SK-MEL-5 (cell line): ENCODE data around the gene KIZ. TPM values are rescaled to one million over a fixed set of nuclear protein-coding genes. Genes with fewer than 3 reads are reported as not detected.

Source experiments
- DNase-seq: peaks from one replicate; pipeline ENCODE4 v3.0.0-alpha.2; 2016; ENCODE audit warnings: low read depth, low spot score
- in situ Hi-C: cut with HindIII; loops from 2 replicates; pipeline ENCODE4 v1.10.0; 2016; ENCODE audit warnings: low sequenced_read_pairs, high pct_unique_total_duplicates, low pct_unique_long_range_greater_than_20kb
- total RNA-seq: library from RNA; depleted of rRNA; stranded (reverse); fragments of >200 nt; shearing (Covaris generic); gene quantifications from 2 replicates; pipeline ENCODE4 v1.2.3, GENCODE V29; 2014

The KIZ gene
- total RNA-seq, 1 experiment from 2014 or later, result 18.9 TPM

DNA sequence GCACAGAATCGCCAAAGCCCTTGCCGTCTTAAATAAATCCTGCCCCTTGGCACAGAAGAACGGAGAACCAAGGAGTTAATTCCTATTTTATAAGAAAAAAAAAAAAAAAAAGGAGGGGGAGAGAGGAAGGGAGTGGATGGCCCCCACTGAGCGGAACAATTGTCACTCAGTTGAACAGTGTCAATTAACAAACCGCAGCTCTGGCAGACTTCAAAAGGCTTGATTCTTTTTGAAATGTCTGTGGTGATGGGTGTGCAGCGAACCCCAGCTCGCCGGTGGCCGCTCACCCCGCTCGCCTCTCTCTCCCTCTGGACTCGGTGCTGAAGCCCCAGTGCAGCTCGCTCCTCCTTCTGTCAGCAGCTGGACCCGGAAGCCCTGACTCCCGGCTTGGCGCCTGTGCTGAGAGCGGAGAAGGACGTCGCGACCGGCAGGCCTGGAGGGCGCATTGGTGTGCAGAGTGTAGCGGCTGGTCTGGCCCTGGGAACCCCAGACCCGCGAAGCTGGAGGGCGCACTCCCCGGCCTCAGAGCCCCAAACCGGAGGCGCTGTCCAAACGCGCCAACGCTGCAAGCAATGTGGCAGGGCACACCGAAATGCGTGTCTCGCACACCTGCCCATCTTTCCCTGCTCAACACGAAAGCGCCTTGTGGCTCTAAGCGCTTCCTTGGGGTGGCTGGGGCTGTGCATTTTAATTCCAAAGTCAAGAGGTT lies 23.1 kb upstream of the KIZ start:
- DNase-seq, result no peak
- in situ Hi-C loops, result no loop called here

DNA sequence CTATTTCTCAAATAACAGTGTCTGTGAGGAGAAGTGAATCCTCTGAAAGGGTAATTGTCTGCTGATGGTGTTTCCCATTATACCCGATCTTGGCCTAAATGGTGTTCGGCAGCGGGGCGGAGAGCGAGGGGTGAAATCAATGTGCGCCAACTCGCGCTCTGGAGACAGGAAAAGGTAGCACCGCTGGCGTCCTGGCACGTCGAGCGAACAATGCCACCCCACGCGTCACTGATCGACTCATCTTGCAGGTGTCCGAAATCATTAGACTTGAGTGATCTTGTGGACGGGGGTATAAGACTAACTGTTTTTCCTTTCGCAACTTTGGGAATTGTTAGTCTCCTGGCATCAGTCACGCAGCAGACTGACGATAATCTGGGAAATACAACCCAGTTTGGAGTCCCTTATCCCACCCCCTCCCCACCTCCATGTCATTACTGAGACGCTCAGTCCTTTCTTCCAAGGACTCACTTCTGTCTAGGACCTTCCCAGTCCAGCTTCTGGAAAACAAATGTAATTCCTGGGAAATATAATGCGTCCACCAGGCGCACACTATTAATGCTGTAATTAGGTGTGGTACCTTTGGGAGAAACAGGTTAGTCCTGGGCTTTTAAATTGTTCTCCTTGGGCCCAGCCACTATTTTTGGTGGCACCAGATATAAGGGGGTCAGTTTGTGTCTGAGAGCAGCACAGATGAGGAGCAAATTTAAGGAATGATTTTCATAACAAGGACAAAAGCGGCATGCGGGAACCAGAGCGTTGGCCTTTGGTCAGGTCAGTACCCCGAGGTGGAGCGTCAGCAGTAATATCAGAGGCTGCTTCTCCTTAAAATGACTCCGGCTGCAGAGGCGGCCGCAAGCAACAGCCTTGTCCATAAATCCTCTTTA lies 22.1 kb upstream of the KIZ start:
- DNase-seq, result no peak
- in situ Hi-C loops, result no loop called here

- in situ Hi-C loops, result no loop called here
- no peak for DNase-seq
These were observed 21.5 kb upstream of the KIZ start for GRCh38 chr20:21104466-21104761.

- no peak for DNase-seq
- in situ Hi-C loops, result no loop called here
These were observed 21.0 kb upstream of the KIZ start for GRCh38 chr20:21104921-21105320.

DNA sequence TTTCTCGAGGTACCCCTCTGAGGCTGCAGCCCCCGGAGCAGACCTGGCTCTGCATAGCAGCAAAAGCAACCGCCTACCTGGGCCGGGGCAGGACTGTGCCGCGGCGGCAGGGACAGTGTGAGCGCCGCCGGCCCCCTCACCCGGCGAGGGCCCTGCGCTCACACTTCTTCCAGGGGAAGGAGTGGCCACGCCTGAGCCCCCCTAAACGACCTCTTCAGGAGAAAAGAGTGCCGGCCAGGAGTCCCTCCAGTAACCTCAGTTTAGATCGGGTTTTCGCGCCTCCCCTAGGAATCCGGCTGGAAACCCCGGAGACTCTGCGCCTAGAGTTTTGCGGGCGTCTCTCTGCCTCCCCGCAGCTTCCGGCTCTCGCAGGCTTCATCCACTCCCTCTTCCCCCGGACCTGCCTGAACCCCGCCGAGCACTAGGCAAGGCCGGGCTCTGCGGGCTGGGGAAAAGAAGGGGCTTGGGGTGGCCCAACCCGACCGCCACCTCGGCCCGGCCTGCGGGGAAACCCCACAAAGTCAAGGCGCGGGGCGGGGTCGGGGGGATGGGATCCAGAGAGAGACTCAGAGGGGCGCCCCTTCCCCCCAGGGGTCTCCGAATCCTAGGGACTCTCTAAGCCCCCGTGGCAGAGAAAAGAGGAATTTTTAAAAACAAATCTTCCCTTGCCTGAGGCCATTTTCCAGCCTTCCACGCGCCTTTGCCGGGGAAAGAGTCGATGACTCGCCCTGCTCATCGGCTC lies 20.3 kb upstream of the KIZ start:
- in situ Hi-C loops, result no loop called here
- no peak for DNase-seq

DNA sequence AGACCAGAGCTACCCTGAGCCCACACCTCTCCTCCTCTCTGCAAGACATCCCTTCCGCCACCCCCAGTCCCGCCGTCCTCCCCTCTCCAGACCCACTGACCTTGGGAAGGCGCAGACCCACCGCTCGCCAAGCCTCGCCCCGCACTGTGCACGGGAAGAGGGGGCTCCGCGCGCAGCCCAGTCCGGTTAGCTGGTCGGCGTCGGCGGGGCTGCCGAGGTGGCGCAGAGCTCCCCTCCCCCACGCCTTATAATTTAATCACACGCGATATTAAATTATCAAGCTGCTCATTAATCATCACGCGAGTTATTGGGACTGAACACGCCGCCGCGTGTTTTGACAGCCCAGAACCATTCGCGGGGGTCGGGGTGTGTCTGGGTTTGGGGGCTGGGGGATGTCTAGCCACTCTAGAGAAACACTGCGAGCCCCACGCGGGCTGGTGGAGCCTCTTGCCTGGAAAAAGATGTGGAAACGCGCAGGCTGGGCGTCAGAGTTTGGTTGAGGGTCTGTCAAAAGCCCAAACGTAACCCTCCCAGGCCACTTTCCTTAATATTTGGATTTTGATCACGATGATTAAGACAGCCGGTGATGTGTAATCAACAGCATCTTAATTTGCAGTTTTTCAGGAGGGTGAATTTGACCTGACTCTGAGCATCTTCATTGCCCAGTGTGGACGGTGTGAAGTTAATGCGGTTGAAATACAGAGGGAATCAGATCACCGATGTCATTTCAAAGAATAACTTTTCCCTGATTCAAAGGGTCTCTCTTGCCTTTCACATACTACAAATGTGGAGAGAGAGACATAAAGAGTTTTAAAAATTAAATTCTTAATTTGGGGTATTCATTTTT lies 19.5 kb upstream of the KIZ start, which contains the start of gene LINC00237:
Gene LINC00237 (minus strand): TSS at position 188 of the 847 bp plus-strand sequence.
- DNase-seq, result no peak
- in situ Hi-C loops, result no loop called here

DNA sequence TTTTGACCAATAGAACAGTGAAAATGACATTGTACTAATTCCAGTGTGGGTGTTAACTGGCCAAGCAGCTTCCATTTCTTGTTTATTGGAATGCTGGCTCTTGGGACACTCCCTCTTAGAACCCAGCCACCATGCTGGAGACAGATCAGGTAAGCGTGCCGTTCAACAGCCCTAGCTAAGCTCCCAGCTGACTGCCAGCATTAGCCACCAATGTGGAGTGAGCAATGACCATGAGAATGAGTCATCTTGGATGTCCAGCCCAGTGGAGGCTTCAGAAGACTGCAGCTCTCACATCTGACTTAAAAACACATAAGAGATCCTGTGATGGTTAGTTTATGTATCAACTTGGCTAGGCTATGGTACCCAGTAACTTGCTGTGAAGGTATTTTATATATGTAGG lies 16.7 kb upstream of the KIZ start:
- DNase-seq, result no peak
- in situ Hi-C loops, result no loop called here

DNA sequence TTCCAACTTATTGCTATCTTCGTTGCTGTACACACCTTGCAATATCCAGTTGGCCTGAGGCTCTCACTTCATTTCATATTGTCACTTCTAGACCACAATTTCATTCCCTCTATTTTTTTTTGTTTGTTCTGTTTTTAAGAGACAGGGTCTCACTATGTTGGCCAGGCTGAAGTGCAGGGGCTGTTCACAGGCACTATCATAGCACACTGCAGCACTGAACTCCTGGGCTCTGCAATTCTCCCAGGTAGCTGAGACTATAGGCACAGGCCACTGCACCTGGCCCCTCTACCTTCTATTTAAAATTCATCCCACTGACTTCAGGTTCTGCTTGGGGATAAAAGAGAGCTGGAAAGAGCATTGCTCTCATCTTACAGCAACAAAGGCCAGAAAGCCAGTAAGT lies 15.1 kb upstream of the KIZ start:
- no peak for DNase-seq
- in situ Hi-C loops, result no loop called here

GRCh38 chr20:21111416-21111815 lies 14.5 kb upstream of the KIZ start:
- DNase-seq, result no peak
- in situ Hi-C loops, result no loop called here

GRCh38 chr20:21113697-21114096 lies 12.2 kb upstream of the KIZ start:
- DNase-seq, result no peak
- in situ Hi-C loops, result no loop called here

DNA sequence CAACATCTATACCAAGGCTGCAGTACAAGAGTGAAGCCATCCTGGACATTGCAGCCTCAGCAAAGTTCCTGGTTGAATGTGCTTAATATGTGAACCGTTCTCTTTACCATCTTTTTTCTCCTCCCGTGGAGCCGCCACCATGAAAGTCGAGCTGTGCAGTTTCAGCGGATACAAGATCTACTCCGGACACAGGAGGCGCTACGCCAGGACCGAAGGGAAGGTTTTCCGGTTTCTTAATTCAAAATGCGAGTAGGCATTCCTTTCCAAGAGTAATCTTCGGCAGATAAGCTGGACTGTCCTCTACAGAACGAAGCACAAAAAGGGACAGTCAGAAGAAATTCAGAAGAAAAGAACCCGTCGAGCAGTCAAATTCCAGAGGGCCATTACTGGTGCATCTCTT lies 11.3 kb upstream of the KIZ start:
- in situ Hi-C loops, result no loop called here
- no peak for DNase-seq

DNA sequence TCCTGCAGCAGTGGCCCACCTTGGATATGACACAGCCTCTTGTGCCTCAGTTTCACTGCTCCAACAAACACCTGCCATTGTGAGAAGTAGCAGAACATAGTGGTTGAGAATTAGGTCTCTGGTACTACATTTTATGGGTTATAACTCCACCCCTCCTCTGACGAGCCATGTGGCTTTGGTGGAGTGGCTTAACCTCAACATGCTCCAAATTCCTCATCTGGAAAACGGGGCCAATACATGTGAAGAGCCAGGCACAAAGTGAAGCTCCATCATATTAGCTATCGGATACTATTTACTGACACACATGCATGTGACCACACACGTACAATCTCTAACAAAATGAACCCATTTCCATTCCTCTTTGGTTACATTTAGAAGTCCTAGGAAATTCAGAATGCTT lies 8.4 kb upstream of the KIZ start:
- no peak for DNase-seq
- in situ Hi-C loops, result no loop called here

DNA sequence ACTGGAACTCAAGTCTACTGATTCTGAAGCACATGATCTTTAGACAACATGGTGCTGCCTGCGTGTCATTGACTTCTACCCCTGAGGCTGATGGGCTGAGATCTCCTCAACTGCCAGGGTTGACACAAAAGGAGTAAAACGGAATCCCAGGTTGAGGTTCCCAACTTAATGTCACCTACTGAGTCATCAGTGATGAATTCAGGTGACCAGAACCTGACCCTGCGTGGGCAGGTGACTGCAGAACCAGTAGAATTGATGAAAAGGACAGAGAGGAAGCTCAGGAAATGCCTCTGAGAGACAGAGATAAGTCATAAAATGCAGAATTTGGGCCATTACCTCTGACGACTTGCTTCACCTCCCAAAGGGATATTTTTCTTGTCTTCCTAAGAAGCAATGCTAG lies 7.7 kb upstream of the KIZ start:
- no peak for DNase-seq
- in situ Hi-C loops, result no loop called here

GRCh38 chr20:21118782-21119181 lies 7.1 kb upstream of the KIZ start:
- no peak for DNase-seq
- in situ Hi-C loops, result no loop called here

GRCh38 chr20:21124190-21124589 lies 1.7 kb upstream of the KIZ start:
- in situ Hi-C loops, result no loop called here

DNA sequence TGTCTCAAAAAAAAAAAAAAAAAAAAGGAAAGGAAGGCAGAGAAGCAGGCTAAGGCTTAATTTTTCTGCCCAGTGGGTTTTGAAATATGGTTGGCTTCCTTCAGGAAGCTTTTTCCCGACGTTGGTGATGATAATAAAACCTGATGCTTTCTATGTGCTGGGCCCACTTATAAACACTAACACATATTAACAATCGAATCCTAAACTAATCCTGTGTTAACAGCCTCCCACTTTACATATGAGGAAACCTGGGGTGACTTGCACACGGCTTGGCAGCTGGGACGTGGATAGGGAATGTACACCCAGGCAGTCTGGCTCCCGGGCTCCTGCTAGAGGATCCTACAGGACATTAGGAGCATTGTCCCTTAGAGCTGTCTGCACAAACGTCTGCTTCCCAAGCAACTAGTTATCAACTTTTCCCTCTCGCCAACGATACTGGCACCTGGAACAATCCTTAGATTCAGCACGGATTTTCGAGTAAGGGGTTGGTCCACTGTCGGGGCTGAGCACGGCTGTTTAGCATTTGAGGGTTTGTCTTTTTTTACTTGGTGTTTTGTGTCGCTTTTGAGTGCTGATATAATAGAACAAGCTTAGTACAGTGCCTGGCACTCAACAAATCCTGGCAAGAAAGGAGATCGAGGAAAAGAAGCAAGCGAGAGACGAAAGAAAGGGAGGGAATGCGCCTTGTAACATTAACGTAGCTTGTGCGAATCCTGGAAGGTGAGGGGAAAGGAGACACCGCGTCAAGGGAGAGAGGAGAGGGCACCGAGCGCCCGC lies 622 bp upstream of the KIZ start:
- DNase-seq, result peak; percentile 74
- in situ Hi-C loops, result no loop called here

More at GRCh38 chr20:21124190-21124589, 1.7 kb upstream of the KIZ start:
- DNase-seq, result no peak

- DNase-seq, result no peak
- in situ Hi-C loops, result no loop called here
These were observed 644 bp downstream of the KIZ start for GRCh38 chr20:21126581-21126870.
